ENCODE data around the gene MEMO1.

The MEMO1 gene

GRCh38 chr2:31832363-31832762 is 178.4 kb downstream of the MEMO1 start:
- no peak for DNase-seq (ENCODE audit: low read depth, low spot score)
- no peak overlapping the region for H3K4me3 ChIP-seq (ENCODE audit: low read depth, low read length)
- in situ Hi-C loops (cut with HindIII; ENCODE audit: low sequenced_read_pairs): no loop called here
- no peak for TF ChIP-seq CTCF (IDR thresholded peaks at IDR 0.05; ENCODE audit: low read depth, low read length)

GRCh38 chr2:31831585-31831984 is 179.2 kb downstream of the MEMO1 start:
- in situ Hi-C loops (cut with HindIII; ENCODE audit: low sequenced_read_pairs): no loop called here
- TF ChIP-seq CTCF (IDR thresholded peaks at IDR 0.05; ENCODE audit: low read depth, low read length): no peak
- DNase-seq (ENCODE audit: low read depth, low spot score): no peak
- H3K4me3 ChIP-seq (ENCODE audit: low read depth, low read length): no peak overlapping the region

GRCh38 chr2:31828891-31829290 is 181.9 kb downstream of the MEMO1 start:
- H3K4me3 ChIP-seq (ENCODE audit: low read depth, low read length): no peak overlapping the region
- no peak for DNase-seq (ENCODE audit: low read depth, low spot score)
- no peak for TF ChIP-seq CTCF (IDR thresholded peaks at IDR 0.05; ENCODE audit: low read depth, low read length)
- in situ Hi-C loops (cut with HindIII; ENCODE audit: low sequenced_read_pairs): no loop called here

- in situ Hi-C loops (cut with HindIII; ENCODE audit: low sequenced_read_pairs): no loop called here
- DNase-seq (ENCODE audit: low read depth, low spot score): no peak
- H3K4me3 ChIP-seq (ENCODE audit: low read depth, low read length): no peak overlapping the region
- TF ChIP-seq CTCF (IDR thresholded peaks at IDR 0.05; ENCODE audit: low read depth, low read length): no peak
Observed at GRCh38 chr2:31823558-31823957, 187.2 kb downstream of the MEMO1 start.

- no peak overlapping the region for H3K4me3 ChIP-seq (ENCODE audit: low read depth, low read length)
- in situ Hi-C loops (cut with HindIII; ENCODE audit: low sequenced_read_pairs): no loop called here
- no peak for DNase-seq (ENCODE audit: low read depth, low spot score)
- TF ChIP-seq CTCF (IDR thresholded peaks at IDR 0.05; ENCODE audit: low read depth, low read length): no peak
Observed at GRCh38 chr2:31822587-31822986, 188.2 kb downstream of the MEMO1 start.
